ENCODE measurements around the gene CINP. TPM values are rescaled to one million over a fixed set of nuclear protein-coding genes. Genes with fewer than 3 reads are reported as not detected.

The CINP gene
- total and polyA plus RNA-seq, 9 of the 15 experiments (the other 6 are each of a cell fraction or from before 2014, with no cell fraction given) = 36.3 to 63.2 (median 43.7) TPM

GRCh38 chr14:102335163-102335562 is 27.5 kb downstream of the CINP start:
- 87% methylated on average over 5 of the region's 7 CpGs for WGBS (ENCODE audit: insufficient coverage, low coverage, missing lambda C conversion rate)
- BruUV-seq (replicated peaks) = no TSS peak
- H2AFZ ChIP-seq (ENCODE audit: low read depth, low read length) = no peak overlapping the region
- TF ChIP-seq, protein P1, sequence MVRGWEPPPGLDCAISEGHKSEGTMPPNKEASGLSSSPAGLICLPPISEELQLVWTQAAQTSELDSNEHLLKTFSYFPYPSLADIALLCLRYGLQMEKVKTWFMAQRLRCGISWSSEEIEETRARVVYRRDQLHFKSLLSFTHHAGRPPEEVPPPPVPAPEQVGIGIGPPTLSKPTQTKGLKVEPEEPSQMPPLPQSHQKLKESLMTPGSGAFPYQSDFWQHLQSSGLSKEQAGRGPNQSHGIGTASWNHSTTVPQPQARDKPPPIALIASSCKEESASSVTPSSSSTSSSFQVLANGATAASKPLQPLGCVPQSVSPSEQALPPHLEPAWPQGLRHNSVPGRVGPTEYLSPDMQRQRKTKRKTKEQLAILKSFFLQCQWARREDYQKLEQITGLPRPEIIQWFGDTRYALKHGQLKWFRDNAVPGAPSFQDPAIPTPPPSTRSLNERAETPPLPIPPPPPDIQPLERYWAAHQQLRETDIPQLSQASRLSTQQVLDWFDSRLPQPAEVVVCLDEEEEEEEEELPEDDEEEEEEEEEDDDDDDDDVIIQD (CRISPR knock-in tag; IDR thresholded peaks at IDR 0.05) = no peak
- TF ChIP-seq BRF2 (IDR thresholded peaks at IDR 0.05; ENCODE audit: borderline replicate concordance, insufficient read depth, insufficient read length) (no peak), HDAC6 (IDR thresholded peaks at IDR 0.05; ENCODE audit: low read depth, low read length) (no peak), ZNF518B (CRISPR knock-in tag; IDR thresholded peaks at IDR 0.05) (no peak), PKNOX1 (IDR thresholded peaks at IDR 0.05) (no peak)
- TF ChIP-seq, protein P2, sequence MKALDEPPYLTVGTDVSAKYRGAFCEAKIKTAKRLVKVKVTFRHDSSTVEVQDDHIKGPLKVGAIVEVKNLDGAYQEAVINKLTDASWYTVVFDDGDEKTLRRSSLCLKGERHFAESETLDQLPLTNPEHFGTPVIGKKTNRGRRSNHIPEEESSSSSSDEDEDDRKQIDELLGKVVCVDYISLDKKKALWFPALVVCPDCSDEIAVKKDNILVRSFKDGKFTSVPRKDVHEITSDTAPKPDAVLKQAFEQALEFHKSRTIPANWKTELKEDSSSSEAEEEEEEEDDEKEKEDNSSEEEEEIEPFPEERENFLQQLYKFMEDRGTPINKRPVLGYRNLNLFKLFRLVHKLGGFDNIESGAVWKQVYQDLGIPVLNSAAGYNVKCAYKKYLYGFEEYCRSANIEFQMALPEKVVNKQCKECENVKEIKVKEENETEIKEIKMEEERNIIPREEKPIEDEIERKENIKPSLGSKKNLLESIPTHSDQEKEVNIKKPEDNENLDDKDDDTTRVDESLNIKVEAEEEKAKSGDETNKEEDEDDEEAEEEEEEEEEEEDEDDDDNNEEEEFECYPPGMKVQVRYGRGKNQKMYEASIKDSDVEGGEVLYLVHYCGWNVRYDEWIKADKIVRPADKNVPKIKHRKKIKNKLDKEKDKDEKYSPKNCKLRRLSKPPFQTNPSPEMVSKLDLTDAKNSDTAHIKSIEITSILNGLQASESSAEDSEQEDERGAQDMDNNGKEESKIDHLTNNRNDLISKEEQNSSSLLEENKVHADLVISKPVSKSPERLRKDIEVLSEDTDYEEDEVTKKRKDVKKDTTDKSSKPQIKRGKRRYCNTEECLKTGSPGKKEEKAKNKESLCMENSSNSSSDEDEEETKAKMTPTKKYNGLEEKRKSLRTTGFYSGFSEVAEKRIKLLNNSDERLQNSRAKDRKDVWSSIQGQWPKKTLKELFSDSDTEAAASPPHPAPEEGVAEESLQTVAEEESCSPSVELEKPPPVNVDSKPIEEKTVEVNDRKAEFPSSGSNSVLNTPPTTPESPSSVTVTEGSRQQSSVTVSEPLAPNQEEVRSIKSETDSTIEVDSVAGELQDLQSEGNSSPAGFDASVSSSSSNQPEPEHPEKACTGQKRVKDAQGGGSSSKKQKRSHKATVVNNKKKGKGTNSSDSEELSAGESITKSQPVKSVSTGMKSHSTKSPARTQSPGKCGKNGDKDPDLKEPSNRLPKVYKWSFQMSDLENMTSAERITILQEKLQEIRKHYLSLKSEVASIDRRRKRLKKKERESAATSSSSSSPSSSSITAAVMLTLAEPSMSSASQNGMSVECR (CRISPR knock-in tag; IDR thresholded peaks at IDR 0.05) = no peak
- no peaks in the 10 kb centered on the region for H3K9me3 ChIP-seq (replicated peaks; ENCODE audit: control insufficient read depth, insufficient read depth, low read depth, low read length)
- H3K36me3 ChIP-seq (ENCODE audit: control insufficient read depth, insufficient read depth, low read length) = peaks cover 14% of the 10 kb centered on the region; the same call in 1 of the 3 replicates
- intact Hi-C loops (cut with micrococcal nuclease) (no loop called here), in situ Hi-C loops (cut with MboI) (no loop called here)
- H3K79me2 ChIP-seq (ENCODE audit: control insufficient read depth, insufficient read depth, low read length) = no peaks in the 10 kb centered on the region
- no peak overlapping the region for H3K4me3 ChIP-seq
- ChIA-PET CTCF (ENCODE audit: low intra/inter-chr PET ratio) (interaction anchor here (0.6 kb wide), 1 partner anchor 38 kb away, joined by 4 read pairs; no protein-coding TSS in a partner anchor), POLR2A (interaction anchor here (0.6 kb wide), 1 partner anchor 17 kb away, joined by 4 read pairs; no protein-coding TSS in a partner anchor)
- DNase-seq (ENCODE audit: extremely low read depth in 1 of 4, low spot score in 3 of 4) = no peak
- no peak overlapping the region for H3K4me2 ChIP-seq (ENCODE audit: insufficient read depth, low read length)
- no peaks in the 10 kb centered on the region for H4K20me1 ChIP-seq (replicated peaks; ENCODE audit: control insufficient read depth, insufficient read depth, low read length)
- H3K4me1 ChIP-seq (replicated peaks in 1 of 2; ENCODE audit: control insufficient read depth in 2 of 2, insufficient read depth in 2 of 2, low read length in 2 of 2) = no peaks in the 10 kb centered on the region
- H3K27ac ChIP-seq (ENCODE audit: extremely low read depth, low read depth, low read length) = no peak overlapping the region
- no peaks in the 10 kb centered on the region for H3K9me1 ChIP-seq (ENCODE audit: control insufficient read depth, insufficient read depth, low read length)
- H3K9ac ChIP-seq (ENCODE audit: insufficient read depth in 1 of 2, low read depth in 2 of 2, low read length in 2 of 2) = no peak overlapping the region; a peak in 1 of 4 replicates
- H3K27me3 ChIP-seq (ENCODE audit: control insufficient read depth in 2 of 2, insufficient read depth in 2 of 2, low read length in 2 of 2) = no peaks in the 10 kb centered on the region
- no peak for ATAC-seq
- no peak for FAIRE-seq
